HCT116 (cell line): ENCODE data around the gene PCDHGA1.
A peak's percentile ranks its signal among the peaks of the same experiment; 100 is the strongest.

ENCODE experiments used
- ATF3 ChIP-seq: IDR thresholded peaks from 2 replicates; pipeline ENCODE4 v1.6.1; 2012
- CEBPB ChIP-seq: IDR thresholded peaks from 2 replicates; pipeline ENCODE4 v1.6.1; 2012; ENCODE audit warnings: low read depth
- EZH2 ChIP-seq: fragments of 200-600 bp; sonication (generic); IDR thresholded peaks from 2 replicates; pipeline ENCODE4 v1.6.1; 2017; ENCODE audit warnings: antibody characterized with exemption, mixed run types
- POLR2A ChIP-seq: IDR thresholded peaks from 2 replicates; pipeline ENCODE4 v1.7.0; 2011; ENCODE audit warnings: borderline replicate concordance; ENCODE audit not compliant: insufficient read depth, insufficient read length; ENCODE audit errors: extremely low read depth
- REST ChIP-seq: IDR thresholded peaks from 2 replicates; pipeline ENCODE4 v1.6.1; 2012; ENCODE audit warnings: low read depth
- SIN3A ChIP-seq: IDR thresholded peaks from 2 replicates; pipeline ENCODE4 v1.6.1; 2012; ENCODE audit warnings: low read depth
- TCF7L2 ChIP-seq: IDR thresholded peaks from 2 replicates; pipeline ENCODE4 v1.7.0; 2011; ENCODE audit warnings: borderline replicate concordance, inconsistent platforms; ENCODE audit not compliant: insufficient read depth, insufficient read length; ENCODE audit errors: extremely low read depth
- ZNF274 ChIP-seq: fragments of 200-500 bp; sonication (Bioruptor generic); IDR thresholded peaks from 2 replicates; pipeline ENCODE4 v1.6.1; 2014; ENCODE audit warnings: mild to moderate bottlenecking, low read depth, low read length, inconsistent platforms
- TF ChIP-seq, protein P1 (sequence below): IDR thresholded peaks from 2 replicates; pipeline ENCODE4 v1.6.1; 2011; ENCODE audit warnings: mild to moderate bottlenecking, low read length, moderate library complexity; ENCODE audit not compliant: insufficient replicate concordance; ENCODE audit errors: extremely low read depth
- TF ChIP-seq, protein P2 (sequence below), 3 experiments: fragments of 200-600 bp in 1 of 3; sonication (generic) in 1 of 3; IDR thresholded peaks in 2 of 3; conservative IDR thresholded peaks in 1 of 3; 2 replicates each; pipeline ENCODE4 v1.5.1; 2012 to 2017; ENCODE audit warnings: low read depth in 2 of 3, low read length in 2 of 3, antibody characterized with exemption in 1 of 3, borderline replicate concordance in 1 of 3, control low read depth in 1 of 3, mild to moderate bottlenecking in 1 of 3, mixed read lengths in 1 of 3, mixed run types in 1 of 3, moderate library complexity in 1 of 3; ENCODE audit not compliant: insufficient read depth in 1 of 3
- TF ChIP-seq, protein P3 (sequence below): IDR thresholded peaks from 2 replicates; pipeline ENCODE4 v1.6.1; 2012

DNA sequence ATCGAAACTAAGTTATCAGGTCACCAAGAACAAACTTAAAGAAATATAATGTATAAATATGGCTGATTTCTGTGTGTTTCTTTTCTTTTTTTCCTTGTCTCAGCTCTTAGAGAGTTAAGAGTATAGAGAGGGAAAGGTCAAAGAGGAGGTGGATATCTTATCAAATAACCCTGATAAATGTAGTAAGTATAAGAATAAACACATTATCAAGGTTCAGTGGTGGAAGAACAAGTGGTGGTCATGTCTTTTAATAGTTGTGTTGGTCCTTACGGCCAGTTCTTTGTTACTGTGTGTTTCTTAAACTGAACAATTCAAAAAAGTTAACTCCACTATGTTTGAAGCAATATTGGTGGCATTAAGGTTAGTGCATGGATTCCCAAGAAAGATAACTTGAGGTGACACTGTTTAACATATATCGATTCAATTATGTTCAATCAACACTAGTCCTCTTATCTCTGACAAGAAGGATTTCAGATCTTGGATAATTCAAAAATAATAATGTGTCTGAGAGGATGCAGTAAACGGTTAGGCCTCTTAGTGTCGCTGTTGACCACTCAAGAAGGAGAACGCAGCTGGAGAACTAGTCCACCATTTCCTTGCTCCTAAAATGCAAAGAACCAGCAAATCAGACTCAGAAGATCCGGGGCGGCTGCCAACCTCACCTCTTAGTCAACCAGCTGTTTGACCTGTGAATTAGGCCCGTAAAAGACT, 13.1 kb downstream of the PCDHGA1 start, which contains the start of gene PCDHGA3:
- TF ChIP-seq REST (no peak), ATF3 (no peak), EZH2 (no peak), CEBPB (no peak), POLR2A (no peak), ZNF274 (no peak), SIN3A (no peak), TCF7L2 (no peak)
- TF ChIP-seq, protein P1, sequence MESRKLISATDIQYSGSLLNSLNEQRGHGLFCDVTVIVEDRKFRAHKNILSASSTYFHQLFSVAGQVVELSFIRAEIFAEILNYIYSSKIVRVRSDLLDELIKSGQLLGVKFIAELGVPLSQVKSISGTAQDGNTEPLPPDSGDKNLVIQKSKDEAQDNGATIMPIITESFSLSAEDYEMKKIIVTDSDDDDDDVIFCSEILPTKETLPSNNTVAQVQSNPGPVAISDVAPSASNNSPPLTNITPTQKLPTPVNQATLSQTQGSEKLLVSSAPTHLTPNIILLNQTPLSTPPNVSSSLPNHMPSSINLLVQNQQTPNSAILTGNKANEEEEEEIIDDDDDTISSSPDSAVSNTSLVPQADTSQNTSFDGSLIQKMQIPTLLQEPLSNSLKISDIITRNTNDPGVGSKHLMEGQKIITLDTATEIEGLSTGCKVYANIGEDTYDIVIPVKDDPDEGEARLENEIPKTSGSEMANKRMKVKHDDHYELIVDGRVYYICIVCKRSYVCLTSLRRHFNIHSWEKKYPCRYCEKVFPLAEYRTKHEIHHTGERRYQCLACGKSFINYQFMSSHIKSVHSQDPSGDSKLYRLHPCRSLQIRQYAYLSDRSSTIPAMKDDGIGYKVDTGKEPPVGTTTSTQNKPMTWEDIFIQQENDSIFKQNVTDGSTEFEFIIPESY = no peak
- TF ChIP-seq, protein P2, sequence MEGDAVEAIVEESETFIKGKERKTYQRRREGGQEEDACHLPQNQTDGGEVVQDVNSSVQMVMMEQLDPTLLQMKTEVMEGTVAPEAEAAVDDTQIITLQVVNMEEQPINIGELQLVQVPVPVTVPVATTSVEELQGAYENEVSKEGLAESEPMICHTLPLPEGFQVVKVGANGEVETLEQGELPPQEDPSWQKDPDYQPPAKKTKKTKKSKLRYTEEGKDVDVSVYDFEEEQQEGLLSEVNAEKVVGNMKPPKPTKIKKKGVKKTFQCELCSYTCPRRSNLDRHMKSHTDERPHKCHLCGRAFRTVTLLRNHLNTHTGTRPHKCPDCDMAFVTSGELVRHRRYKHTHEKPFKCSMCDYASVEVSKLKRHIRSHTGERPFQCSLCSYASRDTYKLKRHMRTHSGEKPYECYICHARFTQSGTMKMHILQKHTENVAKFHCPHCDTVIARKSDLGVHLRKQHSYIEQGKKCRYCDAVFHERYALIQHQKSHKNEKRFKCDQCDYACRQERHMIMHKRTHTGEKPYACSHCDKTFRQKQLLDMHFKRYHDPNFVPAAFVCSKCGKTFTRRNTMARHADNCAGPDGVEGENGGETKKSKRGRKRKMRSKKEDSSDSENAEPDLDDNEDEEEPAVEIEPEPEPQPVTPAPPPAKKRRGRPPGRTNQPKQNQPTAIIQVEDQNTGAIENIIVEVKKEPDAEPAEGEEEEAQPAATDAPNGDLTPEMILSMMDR (IDR thresholded peaks at IDR 0.05 in 2 of 3, conservative IDR thresholded peaks at IDR 0.05 in 1 of 3; ENCODE audit: borderline replicate concordance in 1 of 3, insufficient read depth in 1 of 3, low read depth in 2 of 3, low read length in 2 of 3) = peak in 2 of 3 experiments; percentile 15 to 31; a peak in 2 of 6 replicates
- TF ChIP-seq, protein P3, sequence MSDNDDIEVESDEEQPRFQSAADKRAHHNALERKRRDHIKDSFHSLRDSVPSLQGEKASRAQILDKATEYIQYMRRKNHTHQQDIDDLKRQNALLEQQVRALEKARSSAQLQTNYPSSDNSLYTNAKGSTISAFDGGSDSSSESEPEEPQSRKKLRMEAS = no peak
